ENCODE data around the gene MRPL42. TPM values are rescaled to one million over a fixed set of nuclear protein-coding genes. Genes with fewer than 3 reads are reported as not detected.

MRPL42 gene
- polyA plus RNA-seq, 1 of the 3 experiments (the other 2 are of a cell fraction), result 39.5 TPM

DNA sequence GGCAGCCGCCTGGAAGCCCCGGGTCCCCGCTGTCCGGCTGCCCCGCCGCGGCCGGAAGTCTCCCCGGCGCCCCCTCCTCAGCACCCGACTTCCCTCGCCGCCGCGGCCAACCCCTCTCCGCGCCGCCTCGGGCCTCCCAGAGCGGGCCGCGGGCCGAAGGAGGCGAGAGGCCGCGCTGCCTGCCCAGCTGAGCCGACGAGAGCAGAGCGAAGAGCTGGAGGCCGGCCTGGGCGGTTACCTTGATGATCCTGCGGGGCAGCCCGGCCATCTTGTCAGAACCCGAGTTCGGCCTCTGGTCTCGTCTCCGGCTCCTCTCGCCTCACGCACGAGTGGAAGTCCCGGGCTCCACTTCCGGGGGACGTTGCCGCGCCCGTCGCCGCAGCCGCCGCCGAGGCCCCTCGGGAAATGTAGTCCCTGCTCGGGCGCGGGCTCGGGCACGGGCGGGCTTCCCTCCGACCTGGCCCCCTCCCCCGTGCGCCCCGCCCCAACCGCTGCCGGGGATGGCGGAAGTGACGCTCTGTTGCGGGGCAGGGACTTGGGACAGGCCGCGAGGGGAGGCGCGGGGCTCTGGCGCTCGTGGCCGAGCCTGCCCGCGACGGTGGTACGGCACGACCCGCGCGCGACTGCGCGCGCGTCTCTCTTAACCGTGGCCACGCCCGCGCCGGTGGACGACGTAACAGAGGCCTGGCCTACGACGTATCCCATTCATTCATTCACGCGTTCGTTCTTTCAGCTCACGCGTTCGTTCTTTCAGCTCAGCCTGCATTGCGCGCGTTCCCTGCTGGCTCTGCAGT lies 25.5 kb upstream of the MRPL42 start, which contains the start of gene UBE2N (continued):
- TF ChIP-seq, protein P1, sequence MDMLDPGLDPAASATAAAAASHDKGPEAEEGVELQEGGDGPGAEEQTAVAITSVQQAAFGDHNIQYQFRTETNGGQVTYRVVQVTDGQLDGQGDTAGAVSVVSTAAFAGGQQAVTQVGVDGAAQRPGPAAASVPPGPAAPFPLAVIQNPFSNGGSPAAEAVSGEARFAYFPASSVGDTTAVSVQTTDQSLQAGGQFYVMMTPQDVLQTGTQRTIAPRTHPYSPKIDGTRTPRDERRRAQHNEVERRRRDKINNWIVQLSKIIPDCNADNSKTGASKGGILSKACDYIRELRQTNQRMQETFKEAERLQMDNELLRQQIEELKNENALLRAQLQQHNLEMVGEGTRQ (IDR thresholded peaks at IDR 0.05; ENCODE audit: borderline replicate concordance, low read depth, low read length), result no peak
- no peak for TF ChIP-seq FOXJ3 (CRISPR knock-in tag; IDR thresholded peaks at IDR 0.05)
- no peak for TF ChIP-seq GATA2 (CRISPR knock-in tag; IDR thresholded peaks at IDR 0.05)
- TF ChIP-seq RCOR1 (IDR thresholded peaks at IDR 0.05; ENCODE audit: low read length), result no peak
- 0 out of 2 replicates have a peak, but pooled peaks have one; percentile 17 for TF ChIP-seq TCF12 (IDR thresholded peaks at IDR 0.05)
- TF ChIP-seq TEAD4 (IDR thresholded peaks at IDR 0.05; ENCODE audit: borderline replicate concordance, insufficient read depth), result no peak
- no peak for TF ChIP-seq JUND (IDR thresholded peaks at IDR 0.05)
- TF ChIP-seq POLR2AphosphoS5 (IDR thresholded peaks at IDR 0.05; ENCODE audit: low read depth, low read length), result peak; percentile 41; the same call in 1 of the 2 replicates
- peak; percentile 88 for TF ChIP-seq GABPA (IDR thresholded peaks at IDR 0.05; ENCODE audit: low read depth)
- TF ChIP-seq MEF2A (IDR thresholded peaks at IDR 0.05; ENCODE audit: borderline replicate concordance, low read depth), result no peak
- TF ChIP-seq ELF1 (IDR thresholded peaks at IDR 0.05), result peak; percentile 85
- TF ChIP-seq, protein P2, sequence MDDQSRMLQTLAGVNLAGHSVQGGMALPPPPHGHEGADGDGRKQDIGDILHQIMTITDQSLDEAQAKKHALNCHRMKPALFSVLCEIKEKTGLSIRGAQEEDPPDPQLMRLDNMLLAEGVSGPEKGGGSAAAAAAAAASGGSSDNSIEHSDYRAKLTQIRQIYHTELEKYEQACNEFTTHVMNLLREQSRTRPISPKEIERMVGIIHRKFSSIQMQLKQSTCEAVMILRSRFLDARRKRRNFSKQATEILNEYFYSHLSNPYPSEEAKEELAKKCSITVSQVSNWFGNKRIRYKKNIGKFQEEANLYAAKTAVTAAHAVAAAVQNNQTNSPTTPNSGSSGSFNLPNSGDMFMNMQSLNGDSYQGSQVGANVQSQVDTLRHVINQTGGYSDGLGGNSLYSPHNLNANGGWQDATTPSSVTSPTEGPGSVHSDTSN (IDR thresholded peaks at IDR 0.05), result no peak
- TF ChIP-seq MAX (IDR thresholded peaks at IDR 0.05; ENCODE audit: low read depth), result peak; percentile 55

DNA sequence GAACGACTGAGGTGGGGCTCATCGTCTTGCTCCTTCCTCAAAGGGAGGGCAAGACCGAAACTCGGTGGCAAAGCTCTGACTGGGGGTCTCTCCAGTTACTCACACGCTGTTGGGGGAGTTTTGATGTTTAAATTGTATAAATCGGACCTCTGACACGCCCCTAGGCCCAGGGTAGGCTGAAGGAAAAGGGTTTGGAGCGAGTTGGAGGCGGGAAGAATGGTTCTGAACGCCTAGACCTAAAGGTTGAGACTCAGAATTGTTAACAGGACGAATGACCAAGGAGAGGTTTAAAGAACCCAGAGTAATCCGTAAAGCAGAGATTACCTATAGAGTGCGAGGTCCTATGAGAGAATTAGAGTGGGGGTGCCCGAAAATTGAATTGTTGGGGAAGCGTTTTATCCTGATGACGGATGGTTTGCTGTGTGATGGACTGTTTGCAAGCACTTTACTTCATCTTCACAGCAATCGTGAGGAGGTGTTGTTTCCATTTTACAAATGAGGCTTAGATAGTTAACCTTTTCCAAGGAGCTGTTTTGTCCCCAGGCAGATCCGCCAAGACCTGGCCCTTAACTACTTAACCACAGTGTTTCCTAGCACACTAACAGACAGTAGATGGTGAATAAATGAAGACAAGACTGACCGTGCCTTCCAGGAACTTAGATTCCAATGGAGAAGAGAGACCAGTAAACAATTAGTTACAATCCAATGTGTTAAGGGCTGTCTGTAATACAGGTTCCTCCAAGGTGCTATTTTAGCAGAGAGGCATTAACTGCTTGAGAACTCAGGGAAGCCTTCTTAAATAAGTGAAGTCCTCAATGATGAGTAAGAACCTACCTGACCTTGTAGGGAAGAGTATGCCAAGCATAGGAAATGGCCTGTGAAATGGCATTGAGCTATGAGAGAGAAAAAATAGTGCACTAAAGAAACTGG lies 24.6 kb upstream of the MRPL42 start:
- peaks cover 10 to 14% of the 10 kb centered on the region in 2 experiments; a peak in 3 of 4 replicates for H3K4me1 ChIP-seq (ENCODE audit: control insufficient read depth in 1 of 2, insufficient read depth in 2 of 2, low read depth in 1 of 2, low read length in 1 of 2)
- peak overlapping the region; percentile 84 to 93 for H3K27ac ChIP-seq (ENCODE audit: low read depth in 2 of 2, low read length in 1 of 2)
- peak overlapping the region; percentile 88 for H2AFZ ChIP-seq (ENCODE audit: low read depth)
- H3K9ac ChIP-seq, result peak overlapping the region; percentile 98
- peak overlapping the region; percentile 83 to 91 for H3K4me3 ChIP-seq (ENCODE audit: low read depth in 2 of 2, low read length in 1 of 2)
- H3K36me3 ChIP-seq (replicated peaks in 1 of 2; ENCODE audit: control insufficient read depth in 1 of 2, insufficient read depth in 2 of 2, low read length in 1 of 2), result no peaks in the 10 kb centered on the region
- H3K27me3 ChIP-seq (ENCODE audit: insufficient read depth), result no peaks in the 10 kb centered on the region
- H3F3A ChIP-seq (replicated peaks; ENCODE audit: insufficient read depth), result peaks cover 4% of the 10 kb centered on the region
- H3K4me2 ChIP-seq, result peak overlapping the region; percentile 85
- ChIA-PET CTCF (interaction anchor here (1.1 to 2.4 kb wide), 5 partner anchors 19 to 660 kb away, joined by 3 to 10 read pairs (median 4); no protein-coding TSS in a partner anchor), POLR2A (no interaction called here)
- TF ChIP-seq SMC3 (IDR thresholded peaks at IDR 0.05; ENCODE audit: low read depth, low read length) (no peak), FOXJ3 (CRISPR knock-in tag; IDR thresholded peaks at IDR 0.05) (no peak), TEAD4 (IDR thresholded peaks at IDR 0.05; ENCODE audit: borderline replicate concordance, insufficient read depth) (no peak)
- DNase-seq, result no peak
- no peaks in the 10 kb centered on the region for H3K9me2 ChIP-seq
- no peaks in the 10 kb centered on the region for H3K9me3 ChIP-seq
- H4K20me1 ChIP-seq (ENCODE audit: insufficient read depth), result peaks cover 34% of the 10 kb centered on the region
- WGBS (ENCODE audit: low lambda C conversion rate), result 9% methylated on average over 19 of the region's 19 CpGs
- peaks cover 40% of the 10 kb centered on the region for H3K79me2 ChIP-seq (ENCODE audit: insufficient read depth)

Measured in SK-N-SH (cell line).